Naive thymus-derived CD4-positive, alpha-beta T cell (primary cell): ENCODE data around the gene GCNA. TPM values are rescaled to one million over a fixed set of nuclear protein-coding genes. Genes with fewer than 3 reads are reported as not detected.

Experiments used
- ATAC-seq: fragments of 150-1000 bp; cut with Tn5 transposase; 2 replicates; pipeline ENCODE4 v1.10.0; 2021; ENCODE audit warnings: mild to moderate bottlenecking, moderate library complexity
- CTCF ChIA-PET: fragments of 350-600 bp; sonication (Branson Sonifier 250); formaldehyde crosslinking; loops from one replicate; lab custom pipeline; 2021; ENCODE audit warnings: antibody characterized with exemption; lab: Charles Lee
- POLR2A ChIA-PET: fragments of 350-600 bp; sonication (Branson Sonifier 250); formaldehyde crosslinking; loops from one replicate; lab custom pipeline; 2021; ENCODE audit warnings: antibody characterized with exemption, inconsistent platforms; lab: Charles Lee
- DNase-seq, 9 donors: peaks; one replicate each; pipeline versions ENCODE4 v3.0.0 to v3.0.0-alpha.2; 2020 to 2022; ENCODE audit warnings: mixed read lengths in 1 of 9
- H3K27ac ChIP-seq: one replicate; pipeline ENCODE4 v1.7.0; 2013; ENCODE audit warnings: mild to moderate bottlenecking, low read depth, low read length, moderate library complexity
- H3K27me3 ChIP-seq, 2 donors: one replicate each; pipeline ENCODE4 v1.7.0; 2013; ENCODE audit warnings: low read length in 2 of 2, mild to moderate bottlenecking in 2 of 2, moderate library complexity in 2 of 2; ENCODE audit not compliant: control insufficient read depth in 2 of 2, insufficient read depth in 2 of 2
- H3K36me3 ChIP-seq, 3 experiments: 1 replicate in 2 of 3; 2 replicates in 1 of 3; pipeline ENCODE4 v1.7.0; 2013; ENCODE audit warnings: low read length in 3 of 3, mild to moderate bottlenecking in 3 of 3, moderate library complexity in 1 of 3; ENCODE audit not compliant: insufficient read depth in 3 of 3, control insufficient read depth in 2 of 3
- H3K4me1 ChIP-seq, 2 donors: one replicate each; pipeline ENCODE4 v1.7.0; 2013; ENCODE audit warnings: low read length in 2 of 2, mild to moderate bottlenecking in 2 of 2, moderate library complexity in 1 of 2; ENCODE audit not compliant: control insufficient read depth in 2 of 2, insufficient read depth in 2 of 2
- H3K4me3 ChIP-seq: 2 replicates; pipeline ENCODE4 v1.7.0; 2013; ENCODE audit warnings: mild to moderate bottlenecking, low read length
- H3K9me3 ChIP-seq, 3 experiments: 1 replicate in 2 of 3; 2 replicates in 1 of 3; pipeline ENCODE4 v1.7.0; 2013; ENCODE audit warnings: low read length in 3 of 3; ENCODE audit not compliant: control insufficient read depth in 2 of 3
- H3K27ac Mint-ChIP-seq, 9 donors: one replicate each; pipeline ENCODE4 v1.8.0; 2020 to 2022; ENCODE audit warnings: mixed read lengths in 9 of 9, mild to moderate bottlenecking in 8 of 9, moderate library complexity in 5 of 9, inconsistent platforms in 2 of 9
- H3K27me3 Mint-ChIP-seq, 5 donors: one replicate each; pipeline ENCODE4 v1.8.0; 2021 to 2022; ENCODE audit warnings: mixed read lengths in 5 of 5, mild to moderate bottlenecking in 1 of 5
- H3K36me3 Mint-ChIP-seq, 5 donors: one replicate each; pipeline ENCODE4 v1.8.0; 2020 to 2022; ENCODE audit warnings: mixed read lengths in 5 of 5, mild to moderate bottlenecking in 3 of 5, inconsistent platforms in 1 of 5
- H3K4me1 Mint-ChIP-seq, 7 donors: one replicate each; pipeline ENCODE4 v1.8.0; 2020 to 2022; ENCODE audit warnings: mixed read lengths in 7 of 7, mild to moderate bottlenecking in 3 of 7, inconsistent platforms in 1 of 7
- H3K4me3 Mint-ChIP-seq, 10 donors: one replicate each; pipeline ENCODE4 v1.8.0; 2020 to 2022; ENCODE audit warnings: mild to moderate bottlenecking in 10 of 10, mixed read lengths in 10 of 10, moderate library complexity in 6 of 10, inconsistent platforms in 2 of 10
- H3K9me3 Mint-ChIP-seq, 11 donors: one replicate each; pipeline ENCODE4 v1.8.0; 2020 to 2022; ENCODE audit warnings: mixed read lengths in 11 of 11, mild to moderate bottlenecking in 4 of 11, inconsistent platforms in 1 of 11, moderate library complexity in 1 of 11
- intact Hi-C, 2 donors: fragments of 100-400 bp; cut with micrococcal nuclease; formaldehyde crosslinking; loops; one replicate each; pipeline ENCODE4 v1.15.1; 2023
- polyA plus RNA-seq, 2 donors: library from polyadenylated mRNA; unstranded; fragments of 300-500 nt; fragmentation: Illumina TruSeq; gene quantifications; one replicate each; pipeline ENCODE4 v1.2.3, GENCODE V29; 2021
- total RNA-seq, 6 experiments: library from RNA in 5 of 6; stranded (reverse) in 5 of 6; gene quantifications; 1 replicate in 5 of 6; 2 replicates in 1 of 6; pipeline ENCODE4 v1.2.3 and lab custom pipeline; 2021 to 2026

GCNA gene
- total and polyA plus RNA-seq, 7 experiments from 2014 or later = 0.08 to 14.7 (median 2.8) TPM

DNA sequence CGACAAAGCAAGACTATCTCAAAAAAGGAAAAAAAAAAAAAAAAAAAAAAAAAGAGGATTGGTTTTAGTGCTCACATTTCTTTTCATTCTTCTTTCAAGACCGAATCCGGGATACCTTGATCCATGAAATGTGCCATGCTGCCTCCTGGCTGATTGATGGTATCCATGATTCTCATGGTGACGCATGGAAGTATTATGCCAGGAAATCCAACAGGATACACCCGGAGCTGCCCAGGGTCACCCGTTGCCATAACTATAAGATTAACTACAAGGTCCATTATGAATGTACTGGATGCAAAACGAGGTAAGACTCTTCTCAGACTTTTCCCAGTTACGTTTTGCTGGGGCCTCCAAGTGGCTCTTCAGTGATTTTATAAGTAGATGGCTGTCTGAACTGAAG lies 34.0 kb downstream of the GCNA start:
- DNase-seq (no peak), ATAC-seq (no peak)
- H3K36me3 Mint-ChIP-seq = peaks cover 0 to 48% (median 25%) of the 10 kb centered on the region in 5 donors
- peak overlapping the region in 1 of 9 donors; percentile 38 for H3K27ac Mint-ChIP-seq
- no peaks in the 10 kb centered on the region for H3K27me3 ChIP-seq
- H3K9me3 Mint-ChIP-seq = no peaks in the 10 kb centered on the region
- peaks cover 22 to 31% of the 10 kb centered on the region in 2 donors for H3K4me1 ChIP-seq
- H3K4me3 Mint-ChIP-seq = no peak overlapping the region
- H3K27ac ChIP-seq = no peak overlapping the region
- H3K27me3 Mint-ChIP-seq = no peaks in the 10 kb centered on the region
- CTCF ChIA-PET = no interaction called here
- intact Hi-C loops = no loop called here
- H3K9me3 ChIP-seq = no peaks in the 10 kb centered on the region
- H3K4me1 Mint-ChIP-seq = peaks cover 26 to 61% (median 33%) of the 10 kb centered on the region in 7 donors
- POLR2A ChIA-PET = interaction anchor here (0.6 kb wide), 1 partner anchor 66 kb away, joined by 5 read pairs; no protein-coding TSS in a partner anchor
- peaks cover 0 to 44% (median 8%) of the 10 kb centered on the region in 3 experiments for H3K36me3 ChIP-seq
- H3K4me3 ChIP-seq = no peak overlapping the region

DNA sequence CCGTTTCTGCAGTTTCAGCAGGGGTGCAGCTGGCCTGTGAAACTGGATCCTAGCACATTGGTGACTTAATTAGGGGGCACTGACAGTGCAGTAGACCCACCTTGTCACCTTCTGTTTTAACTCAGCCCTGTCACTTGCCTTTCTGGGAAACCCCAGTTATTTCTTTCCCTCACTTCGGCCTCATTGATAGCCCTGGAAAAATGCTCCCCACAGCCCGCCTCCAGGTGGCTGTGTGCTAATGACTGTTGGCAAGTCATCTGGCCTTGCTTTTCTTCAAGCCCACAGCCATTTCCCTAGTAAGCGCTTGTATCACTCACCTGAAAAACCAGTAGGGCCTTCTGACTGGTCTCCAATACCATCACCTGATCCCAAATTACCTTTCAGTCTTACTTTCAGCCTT lies 36.8 kb downstream of the GCNA start:
- H3K27ac Mint-ChIP-seq = peak overlapping the region in 6 of 9 donors; percentile 15 to 67 (median 28)
- H3K4me3 Mint-ChIP-seq = peak overlapping the region in 1 of 10 donors; percentile 81
- no peaks in the 10 kb centered on the region for H3K9me3 Mint-ChIP-seq
- DNase-seq = no peak
- H3K4me1 ChIP-seq = peaks cover 16 to 20% of the 10 kb centered on the region in 2 donors
- peaks cover 17 to 64% (median 40%) of the 10 kb centered on the region in 7 donors for H3K4me1 Mint-ChIP-seq
- no peaks in the 10 kb centered on the region for H3K27me3 ChIP-seq
- ChIA-PET CTCF (no interaction called here), POLR2A (interaction anchor here (0.7 to 0.8 kb wide), 2 partner anchors 9 to 24 kb away, joined by 3 read pairs; no protein-coding TSS in a partner anchor)
- H3K27ac ChIP-seq = no peak overlapping the region
- no peaks in the 10 kb centered on the region for H3K9me3 ChIP-seq
- H3K27me3 Mint-ChIP-seq = no peaks in the 10 kb centered on the region
- no peak for ATAC-seq
- H3K36me3 ChIP-seq = peaks cover 0 to 35% (median 4%) of the 10 kb centered on the region in 3 experiments
- H3K36me3 Mint-ChIP-seq = peaks cover 0 to 42% (median 19%) of the 10 kb centered on the region in 5 donors
- intact Hi-C loops = no loop called here
- no peak overlapping the region for H3K4me3 ChIP-seq

DNA sequence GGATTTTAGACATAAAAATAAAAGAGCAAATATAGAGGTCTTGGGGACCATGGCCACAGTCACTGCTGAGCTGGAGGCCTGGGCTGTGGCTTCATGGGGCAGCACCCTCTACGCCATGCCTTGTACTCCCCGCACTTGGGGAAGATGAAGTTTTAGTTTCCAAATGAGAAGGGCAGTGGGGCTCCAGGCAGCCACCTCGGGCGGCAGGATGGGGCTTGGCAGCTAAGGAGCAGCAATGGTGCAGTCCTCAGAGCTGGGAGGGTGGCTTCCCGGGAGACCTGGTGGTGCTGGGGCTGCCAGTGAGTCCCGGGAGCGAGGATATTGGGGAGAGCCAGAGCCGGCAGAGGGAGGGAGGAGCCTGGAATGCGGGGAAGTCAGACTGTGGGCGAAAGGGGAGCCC lies 37.7 kb downstream of the GCNA start:
- peak overlapping the region in 3 of 10 donors; percentile 29 to 81 (median 57) for H3K4me3 Mint-ChIP-seq
- no peak overlapping the region for H3K4me3 ChIP-seq
- intact Hi-C loops = no loop called here
- H3K27ac Mint-ChIP-seq = peak overlapping the region in 6 of 9 donors; percentile 15 to 69 (median 52)
- no peak overlapping the region for H3K27ac ChIP-seq
- no peaks in the 10 kb centered on the region for H3K27me3 ChIP-seq
- peaks cover 17 to 71% (median 45%) of the 10 kb centered on the region in 7 donors for H3K4me1 Mint-ChIP-seq
- no peaks in the 10 kb centered on the region for H3K9me3 Mint-ChIP-seq
- ATAC-seq = no peak
- peaks cover 0 to 41% (median 16%) of the 10 kb centered on the region in 5 donors for H3K36me3 Mint-ChIP-seq
- POLR2A ChIA-PET = interaction anchor here (0.8 kb wide), 1 partner anchor 10 kb away, joined by 3 read pairs; no protein-coding TSS in a partner anchor
- DNase-seq = no peak
- peaks cover 0 to 29% (median 4%) of the 10 kb centered on the region in 3 experiments for H3K36me3 ChIP-seq
- no peaks in the 10 kb centered on the region for H3K9me3 ChIP-seq
- CTCF ChIA-PET = no interaction called here
- H3K27me3 Mint-ChIP-seq = no peaks in the 10 kb centered on the region
- H3K4me1 ChIP-seq = peaks cover 24% of the 10 kb centered on the region in 2 donors

DNA sequence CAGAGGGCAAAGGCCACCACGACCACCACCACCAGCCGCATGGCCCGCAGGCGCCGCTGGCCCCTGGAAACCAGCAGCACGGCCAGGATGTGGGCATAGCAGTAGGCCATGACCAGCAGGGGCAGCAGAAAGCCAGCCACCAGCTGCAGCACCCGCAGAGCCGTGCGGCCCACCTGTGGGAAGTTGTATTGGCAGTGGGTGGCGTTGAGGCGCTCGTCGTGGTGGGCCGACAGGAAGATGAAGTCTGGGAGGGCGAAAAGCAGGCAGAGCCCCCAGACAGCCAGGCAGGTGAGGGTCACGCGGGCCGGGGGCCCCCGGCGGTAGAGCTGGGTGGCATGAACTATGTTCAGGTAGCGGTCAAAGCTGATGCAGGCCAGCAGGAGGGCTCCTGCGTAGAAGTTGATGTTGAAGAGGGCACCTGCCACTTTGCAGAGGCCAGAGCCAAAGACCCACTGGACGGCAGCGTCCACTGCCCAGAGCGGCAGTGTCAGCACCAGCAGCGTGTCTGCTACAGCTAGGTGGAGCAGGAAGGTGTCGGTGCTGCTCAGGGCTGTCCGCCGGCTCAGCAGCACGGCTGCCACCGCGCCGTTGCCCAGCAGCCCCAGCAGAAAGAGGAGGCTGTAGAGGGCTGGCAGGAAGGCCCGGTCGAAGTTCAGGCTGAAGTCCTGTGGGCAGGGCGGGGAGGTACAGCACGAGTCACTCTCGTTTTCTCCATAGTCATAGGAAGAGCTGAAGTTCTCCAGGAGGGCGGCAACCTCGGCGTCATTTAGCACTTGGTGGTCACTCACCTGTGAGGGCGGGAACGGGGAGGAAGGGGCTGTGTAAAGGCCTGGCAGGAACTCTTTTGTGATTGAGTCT lies 38.7 kb downstream of the GCNA start:
- Histone ChIP-seq H3K4me3 (peak overlapping the region; percentile 37), H3K36me3 (peaks cover 0 to 19% (median 0%) of the 10 kb centered on the region in 3 experiments), H3K27me3 (no peaks in the 10 kb centered on the region), H3K4me1 (peaks cover 24 to 29% of the 10 kb centered on the region in 2 donors), H3K27ac (no peak overlapping the region), H3K9me3 (no peaks in the 10 kb centered on the region)
- Mint-ChIP-seq H3K27me3 (no peaks in the 10 kb centered on the region), H3K4me3 (peak overlapping the region in 6 of 10 donors; percentile 40 to 92 (median 53)), H3K27ac (peak overlapping the region in 2 of 9 donors; percentile 68 to 69), H3K4me1 (peaks cover 17 to 71% (median 50%) of the 10 kb centered on the region in 7 donors), H3K9me3 (no peaks in the 10 kb centered on the region), H3K36me3 (peaks cover 0 to 33% (median 8%) of the 10 kb centered on the region in 5 donors)
- CTCF ChIA-PET = no interaction called here
- DNase-seq (no peak), ATAC-seq (peak; percentile 24)
- intact Hi-C loops = no loop called here
- POLR2A ChIA-PET = interaction anchor here (0.6 to 1.1 kb wide), 2 partner anchors 11 to 13 kb away, joined by 3 to 4 read pairs; no protein-coding TSS in a partner anchor

DNA sequence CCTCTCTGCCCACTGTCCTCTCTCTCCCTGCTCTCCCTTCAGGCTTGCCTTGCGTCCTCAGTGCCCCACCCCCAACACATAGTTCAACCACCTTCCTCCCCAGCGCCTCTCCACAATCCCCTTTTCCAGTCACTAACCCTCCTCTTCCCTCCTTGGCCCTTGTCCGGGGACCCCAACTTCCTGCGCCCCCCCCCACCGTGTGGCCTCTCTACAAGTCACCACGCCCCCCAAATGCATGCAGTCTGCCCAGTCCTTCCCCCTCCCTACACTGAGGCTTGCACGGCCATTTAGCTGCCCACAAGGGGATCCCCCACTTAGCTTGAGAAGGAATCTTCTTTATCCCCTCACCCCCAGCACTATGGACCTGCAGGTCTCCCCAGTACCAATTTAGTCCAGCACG lies 39.5 kb downstream of the GCNA start:
- ChIA-PET POLR2A (interaction anchor here (1.5 kb wide), 1 partner anchor 10 kb away, joined by 7 read pairs; no protein-coding TSS in a partner anchor), CTCF (no interaction called here)
- Histone ChIP-seq H3K36me3 (peaks cover 0 to 14% (median 0%) of the 10 kb centered on the region in 3 experiments), H3K27ac (peak overlapping the region; percentile 9), H3K4me3 (peak overlapping the region; percentile 52), H3K9me3 (no peaks in the 10 kb centered on the region), H3K27me3 (no peaks in the 10 kb centered on the region), H3K4me1 (peaks cover 29 to 34% of the 10 kb centered on the region in 2 donors)
- no peaks in the 10 kb centered on the region for H3K9me3 Mint-ChIP-seq
- DNase-seq (no peak), ATAC-seq (no peak)
- H3K4me3 Mint-ChIP-seq = peak overlapping the region in 9 of 10 donors; percentile 39 to 92 (median 64)
- intact Hi-C loops = loop anchor here (1.0 to 2.0 kb wide), 4 partner anchors 8 to 85 kb away; partner anchors contain the start of gene OGT (in 1 of the 2)
- peak overlapping the region in 6 of 9 donors; percentile 11 to 92 (median 66) for H3K27ac Mint-ChIP-seq
- H3K27me3 Mint-ChIP-seq = no peaks in the 10 kb centered on the region
- H3K4me1 Mint-ChIP-seq = peaks cover 19 to 77% (median 57%) of the 10 kb centered on the region in 7 donors
- H3K36me3 Mint-ChIP-seq = peaks cover 0 to 31% (median 8%) of the 10 kb centered on the region in 5 donors

DNA sequence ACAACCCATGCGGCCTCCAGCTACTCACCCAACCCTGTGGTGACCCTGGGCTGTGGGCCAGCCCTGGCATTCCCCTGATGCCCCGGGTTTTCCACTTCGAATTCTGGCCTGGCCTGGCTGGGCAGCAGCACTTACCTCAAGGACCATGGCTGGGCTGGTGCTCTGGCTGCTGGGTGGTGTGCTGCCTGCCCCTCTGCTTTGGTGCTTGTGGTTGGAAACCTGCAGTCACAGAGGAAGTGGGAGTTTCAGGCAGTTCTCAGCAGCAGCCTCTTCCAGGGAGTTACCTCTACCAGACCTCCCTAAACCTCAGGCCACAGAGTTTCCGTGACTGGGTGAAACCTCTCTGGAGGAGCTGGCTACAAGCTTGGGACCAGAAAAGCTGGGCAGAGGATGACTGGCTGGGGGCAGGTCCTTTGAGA lies 40.1 kb downstream of the GCNA start, which contains the start of gene CXCR3:
TSS of gene CXCR3 (minus strand) at position 209 of the 419 bp plus-strand sequence. CDS start at position 147, 62 bp downstream.
- intact Hi-C loops = loop anchor here (1.0 to 2.0 kb wide), 4 partner anchors 9 to 86 kb away; partner anchors contain the start of gene OGT (in 1 of the 2)
- peak in 6 of 9 donors; percentile 11 to 74 (median 26) for DNase-seq
- H3K4me3 ChIP-seq = peak within 1 kb of the TSS; percentile 52
- CTCF ChIA-PET = no interaction called here
- POLR2A ChIA-PET = interaction anchor here (1.5 kb wide), 1 partner anchor 11 kb away, joined by 7 read pairs; no protein-coding TSS in a partner anchor
- peak within 1 kb of the TSS; percentile 64 to 92 (median 77) for H3K27ac Mint-ChIP-seq
- H3K4me1 ChIP-seq = peaks cover 35 to 39% of the 10 kb centered on the region in 2 donors
- ATAC-seq = peak; percentile 54
- no peaks in the 10 kb centered on the region for H3K9me3 Mint-ChIP-seq
- no peaks in the 10 kb centered on the region for H3K27me3 Mint-ChIP-seq
- peaks cover 0 to 10% (median 0%) of the 10 kb centered on the region in 3 experiments for H3K36me3 ChIP-seq
- H3K36me3 Mint-ChIP-seq = peaks cover 0 to 29% (median 8%) of the 10 kb centered on the region in 5 donors
- H3K27me3 ChIP-seq = no peaks in the 10 kb centered on the region
- peaks cover 25 to 77% (median 63%) of the 10 kb centered on the region in 7 donors for H3K4me1 Mint-ChIP-seq
- no peaks in the 10 kb centered on the region for H3K9me3 ChIP-seq
- H3K4me3 Mint-ChIP-seq = peak within 1 kb of the TSS; percentile 60 to 92 (median 68)
- H3K27ac ChIP-seq = peak within 1 kb of the TSS; percentile 45
